DMS 273 (cell line): ENCODE results near the gene MARCHF4.

Source experiments
- DNase-seq: peaks from one replicate; lab custom pipeline; 2025; ENCODE audit not compliant: unreplicated experiment; lab: John Stamatoyannopoulos, UW

Gene MARCHF4

GRCh38 chr2:216371721-216372702 lies at the start of gene MARCHF4:
TSS of gene MARCHF4 (minus strand) at chr2:216372483. CDS start at chr2:216370260, 2,223 bp downstream.
- peak; percentile 86 for DNase-seq

GRCh38 chr2:216420367-216421101 lies 48.3 kb upstream of the MARCHF4 start:
- DNase-seq, result no peak

GRCh38 chr2:216418981-216419380 lies 46.7 kb upstream of the MARCHF4 start:
- DNase-seq, result no peak

GRCh38 chr2:216416571-216417307 lies 44.5 kb upstream of the MARCHF4 start:
- no peak for DNase-seq

- DNase-seq, result peak; percentile 24
Measured at GRCh38 chr2:216415541-216415940, 43.3 kb upstream of the MARCHF4 start.

GRCh38 chr2:216414772-216415319 lies 42.6 kb upstream of the MARCHF4 start:
- DNase-seq, result no peak

GRCh38 chr2:216413882-216414281 lies 41.6 kb upstream of the MARCHF4 start:
- DNase-seq, result no peak

- DNase-seq, result peak; percentile 99
Measured at GRCh38 chr2:216412022-216412999, 40.0 kb upstream of the MARCHF4 start, which contains the start of gene SMARCAL1. TSS of gene SMARCAL1 (plus strand) at chr2:216412484. CDS start at chr2:216414705, 2,221 bp downstream.

GRCh38 chr2:216410550-216410949 lies 38.3 kb upstream of the MARCHF4 start:
- no peak for DNase-seq

GRCh38 chr2:216408426-216409290 lies 36.4 kb upstream of the MARCHF4 start:
- DNase-seq, result peak; percentile 75

- DNase-seq, result peak; percentile 39
Measured at GRCh38 chr2:216406826-216407225, 34.5 kb upstream of the MARCHF4 start.

- DNase-seq, result no peak
Measured at GRCh38 chr2:216405588-216405987, 33.3 kb upstream of the MARCHF4 start.

- peak; percentile 60 for DNase-seq
Measured at GRCh38 chr2:216404010-216404618, 31.8 kb upstream of the MARCHF4 start.

GRCh38 chr2:216402751-216403150 lies 30.5 kb upstream of the MARCHF4 start:
- DNase-seq, result no peak

- DNase-seq, result peak; percentile 51
Measured at GRCh38 chr2:216399621-216400020, 27.3 kb upstream of the MARCHF4 start.

- DNase-seq, result no peak
Measured at GRCh38 chr2:216394881-216395280, 22.6 kb upstream of the MARCHF4 start.

GRCh38 chr2:216392945-216393840 lies 20.9 kb upstream of the MARCHF4 start:
- no peak for DNase-seq
